SK-MEL-5 (cell line): Measurements from ENCODE around the gene C9orf85. TPM values are rescaled to one million over a fixed set of nuclear protein-coding genes. Genes with fewer than 3 reads are reported as not detected.
"Not testable (repeated sequence)": the region's sequence is repeated elsewhere in the genome, so short reads cannot be mapped to it uniquely, and the experiment has no call there.

Source experiments
- DNase-seq: peaks from one replicate; pipeline ENCODE4 v3.0.0-alpha.2; 2016; ENCODE audit warnings: low read depth, low spot score
- in situ Hi-C: cut with HindIII; loops from 2 replicates; pipeline ENCODE4 v1.10.0; 2016; ENCODE audit warnings: low sequenced_read_pairs, high pct_unique_total_duplicates, low pct_unique_long_range_greater_than_20kb
- total RNA-seq: library from RNA; depleted of rRNA; stranded (reverse); fragments of >200 nt; shearing (Covaris generic); gene quantifications from 2 replicates; pipeline ENCODE4 v1.2.3, GENCODE V29; 2014

The C9orf85 gene
- total RNA-seq, 1 experiment from 2014 or later = 49.1 TPM

DNA sequence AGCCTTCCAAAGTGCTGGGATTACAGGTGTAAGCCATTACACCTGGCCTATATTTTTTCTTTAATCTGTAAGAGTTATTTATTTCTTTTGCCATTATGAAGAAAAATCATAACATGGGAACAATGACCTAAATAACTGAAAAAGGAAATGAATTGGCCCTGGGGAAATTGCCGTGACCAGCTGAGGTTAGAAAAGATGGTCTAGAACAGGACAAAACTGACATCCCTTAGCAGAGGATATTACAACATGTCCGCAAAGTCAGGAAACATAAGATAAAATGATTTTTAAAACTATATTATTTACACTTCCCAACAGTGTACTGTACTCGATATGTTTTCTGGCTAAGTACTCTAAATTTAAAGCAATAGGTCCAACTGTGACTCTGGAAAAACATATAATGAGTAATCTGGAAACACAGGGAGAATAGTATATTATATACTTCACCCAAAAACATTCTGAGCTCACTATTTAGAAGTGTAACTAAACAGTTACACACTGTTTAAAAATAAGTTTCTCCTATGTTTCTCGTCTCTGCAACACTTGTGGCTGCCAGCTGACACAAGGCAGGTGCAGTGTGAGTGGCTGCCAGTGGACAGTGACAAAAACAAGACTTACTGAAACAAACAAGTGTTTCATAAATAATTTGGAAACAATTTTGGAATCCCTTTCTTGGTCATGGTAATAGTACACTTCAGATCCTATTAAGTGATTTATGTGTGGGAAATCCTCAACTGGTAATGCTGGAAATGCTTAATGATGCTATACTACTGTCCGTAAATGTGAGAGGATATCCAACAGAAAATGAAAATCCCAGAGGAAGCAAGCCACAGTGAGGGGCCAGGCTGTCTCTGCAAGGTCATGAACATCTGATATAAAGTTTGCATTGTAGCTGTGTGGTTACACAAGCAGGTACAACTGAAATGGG lies 69.1 kb downstream of the C9orf85 start:
- in situ Hi-C loops = no loop called here
- DNase-seq = no peak

DNA sequence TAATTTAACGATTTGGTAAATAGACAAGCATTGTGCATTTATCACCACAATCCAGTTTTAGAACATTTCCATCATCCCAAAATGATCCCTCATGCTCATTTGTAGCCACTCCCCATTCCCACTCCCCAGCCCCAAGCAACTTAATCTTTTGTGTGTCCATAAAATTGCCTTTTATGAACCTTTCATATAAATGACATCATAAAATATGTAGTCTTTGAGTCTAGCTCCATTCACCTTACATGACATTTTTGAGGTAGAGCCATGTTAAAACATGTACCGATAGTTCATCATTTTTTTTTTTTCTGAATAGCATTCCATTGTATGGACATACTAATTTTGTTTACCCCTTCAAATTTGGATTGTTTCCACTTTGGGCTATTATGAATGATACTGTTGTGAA lies 70.5 kb downstream of the C9orf85 start:
- in situ Hi-C loops = no loop called here
- DNase-seq = no peak

DNA sequence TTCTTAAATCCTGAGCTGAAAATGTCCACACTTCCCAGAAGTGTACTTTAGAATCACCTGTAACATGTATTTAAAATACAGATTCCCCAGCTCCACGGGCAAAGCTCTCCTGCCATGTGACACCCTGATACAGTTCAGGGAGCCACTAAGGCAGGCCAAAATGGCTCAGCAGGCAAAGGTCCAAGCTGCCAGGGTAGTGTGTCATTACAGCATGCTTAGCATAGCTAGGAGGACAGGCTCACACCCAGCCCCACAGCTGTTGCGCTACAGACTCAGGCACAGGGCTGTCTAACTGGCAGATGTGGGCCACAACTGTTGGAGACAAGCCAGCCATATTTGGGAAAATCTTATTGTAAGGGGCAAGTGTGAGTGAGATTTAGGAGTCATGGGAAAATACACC lies 73.0 kb downstream of the C9orf85 start:
- DNase-seq = no peak
- in situ Hi-C loops = no loop called here

DNA sequence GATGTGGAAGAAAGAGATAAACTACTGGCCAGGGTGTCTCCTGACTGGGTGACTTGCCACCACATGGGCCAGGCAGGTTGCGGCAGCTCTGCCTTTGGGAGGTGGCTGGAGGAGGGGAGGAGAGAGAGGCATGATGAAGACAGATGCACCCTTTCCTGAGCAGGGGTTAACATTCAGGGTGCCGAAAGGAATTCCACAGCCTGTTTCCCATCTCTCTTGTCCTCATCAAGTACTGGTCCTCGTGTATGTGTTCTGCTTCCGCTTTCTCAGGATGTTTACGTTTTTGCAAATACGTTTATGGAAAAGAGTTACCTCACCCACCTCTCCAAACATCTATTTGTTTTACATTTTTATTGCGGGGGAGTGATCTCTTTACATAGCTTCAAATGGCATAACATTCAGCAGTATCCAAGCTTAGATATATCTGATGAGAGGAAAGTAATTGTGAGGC lies 73.4 kb downstream of the C9orf85 start:
- in situ Hi-C loops = no loop called here
- DNase-seq = no peak

DNA sequence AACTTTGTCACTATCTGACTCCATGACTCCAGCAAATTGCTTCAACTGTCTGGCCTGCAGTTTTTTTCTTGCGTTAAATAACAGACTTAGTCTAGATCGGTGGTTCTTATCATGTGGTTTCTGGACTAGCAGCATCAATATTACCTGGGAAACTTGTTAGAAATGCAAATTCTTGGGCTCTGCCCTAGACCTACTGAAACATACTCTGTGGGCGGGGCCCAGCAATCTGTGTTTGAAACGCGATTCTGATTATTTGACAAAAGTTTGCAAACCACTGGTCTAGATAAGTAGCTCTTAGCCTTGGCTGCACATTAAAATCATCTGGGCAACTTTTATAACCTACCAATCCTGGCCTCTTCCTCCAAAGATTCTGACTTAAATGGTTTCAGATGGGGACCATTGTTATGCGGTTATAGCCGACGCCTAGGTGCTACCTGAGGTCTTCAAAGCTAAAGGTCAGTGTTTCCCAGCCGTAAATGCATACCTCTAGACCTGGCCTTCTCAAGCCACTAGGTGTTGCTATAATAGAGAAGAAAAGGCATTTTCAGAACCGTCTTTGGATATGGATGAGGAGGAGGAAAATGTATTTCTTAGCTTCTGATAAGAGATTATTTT lies 74.0 kb downstream of the C9orf85 start:
- no peak for DNase-seq
- in situ Hi-C loops = no loop called here

DNA sequence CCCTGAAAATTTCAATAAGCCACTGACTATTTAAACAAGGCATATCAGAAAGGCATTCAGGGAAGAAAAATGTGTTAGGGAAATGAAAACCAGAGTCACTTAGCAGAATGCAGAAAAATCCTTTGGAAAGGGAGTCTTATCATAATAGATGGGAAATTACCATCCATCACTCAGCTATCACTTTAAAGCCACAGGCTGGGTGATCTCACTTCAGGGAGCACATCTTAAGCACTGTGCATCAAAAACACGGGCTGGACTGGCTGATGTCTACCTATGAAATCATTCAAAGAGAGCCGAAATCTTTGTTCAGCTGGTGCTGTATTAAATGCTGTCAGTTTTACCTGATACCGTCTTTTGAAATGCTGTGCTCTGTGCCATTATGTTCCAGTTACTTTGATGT lies 75.5 kb downstream of the C9orf85 start:
- DNase-seq = no peak
- in situ Hi-C loops = no loop called here

DNA sequence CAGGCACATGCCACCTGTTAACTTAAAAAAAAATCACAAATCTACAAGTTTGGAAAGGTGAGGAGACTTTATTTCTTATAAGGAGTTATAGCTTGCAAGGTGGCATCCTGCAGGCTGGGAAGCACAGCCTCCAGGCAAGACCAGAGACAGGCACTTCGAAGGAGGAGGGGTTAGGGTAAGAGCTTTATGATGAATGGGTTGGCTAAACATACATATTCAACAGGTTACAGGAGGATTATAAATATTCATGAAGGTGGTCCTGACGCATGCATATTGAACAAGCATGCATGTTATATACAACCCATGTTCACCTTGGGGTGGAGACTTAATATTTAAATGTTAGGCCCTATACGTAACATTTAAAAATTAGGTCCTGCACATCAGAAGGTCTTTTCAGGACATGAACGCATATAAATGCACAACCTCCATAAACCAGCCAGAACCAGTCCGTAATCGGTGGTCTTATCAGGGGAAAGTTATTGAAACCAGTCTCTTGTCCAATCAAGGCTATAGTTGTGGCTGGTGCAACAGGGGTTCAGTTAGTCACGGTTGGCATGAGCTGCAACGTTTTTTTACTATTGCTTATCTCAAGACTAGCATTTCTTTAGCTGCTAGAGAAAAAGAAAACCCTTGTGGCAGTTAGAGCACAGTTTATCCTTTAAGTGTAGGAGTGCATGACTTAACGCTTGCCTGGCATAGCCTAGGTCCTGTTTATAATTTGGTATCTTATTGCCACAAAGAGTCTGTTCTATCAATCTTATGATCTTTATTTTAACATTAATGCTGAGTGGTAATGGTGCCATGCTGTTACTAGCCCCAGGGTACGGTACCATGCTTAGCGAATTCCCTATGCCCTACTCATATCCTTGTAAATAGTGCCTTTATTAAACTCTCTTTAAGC lies 76.3 kb downstream of the C9orf85 start:
- DNase-seq = peak; percentile 88
- in situ Hi-C loops = no loop called here

DNA sequence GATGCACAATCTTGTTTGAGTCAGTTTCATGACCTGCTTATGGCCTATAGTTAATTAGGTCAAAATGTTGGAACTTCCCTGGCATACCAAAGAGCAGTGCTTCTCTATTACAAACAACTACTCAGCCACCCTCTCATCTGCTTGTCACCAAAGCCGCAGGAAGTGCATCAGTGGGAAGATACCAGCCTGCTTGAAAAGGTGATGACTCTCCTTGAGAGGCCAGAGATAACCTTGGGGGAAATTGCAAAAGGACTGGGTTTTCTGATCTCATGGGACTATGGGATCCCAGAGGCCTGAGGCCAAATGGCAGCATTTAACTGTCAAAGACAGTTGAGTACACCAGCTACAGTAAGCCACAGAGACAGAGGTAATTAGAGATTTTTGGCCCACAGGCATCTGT lies 79.0 kb downstream of the C9orf85 start:
- in situ Hi-C loops = no loop called here
- DNase-seq = no peak

DNA sequence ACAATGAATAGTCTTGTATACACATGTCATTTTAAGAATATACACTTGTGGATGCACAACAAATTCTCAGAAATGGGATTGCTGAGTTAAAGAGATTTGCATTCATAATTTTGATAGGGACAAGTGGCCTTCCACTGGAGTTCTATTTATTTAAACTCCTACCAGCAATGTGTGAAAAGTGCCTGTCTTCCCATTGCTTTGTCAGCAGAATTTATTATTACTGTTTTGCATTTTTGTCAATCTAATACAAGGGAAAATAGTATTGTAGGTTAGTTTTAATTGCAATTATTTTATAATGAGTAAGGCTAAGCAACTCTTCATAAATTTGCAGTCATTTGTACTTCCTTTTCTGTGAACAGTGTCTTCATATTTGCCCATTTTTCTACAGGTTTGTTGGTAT lies 94.0 kb downstream of the C9orf85 start:
- DNase-seq = no peak
- in situ Hi-C loops = no loop called here

DNA sequence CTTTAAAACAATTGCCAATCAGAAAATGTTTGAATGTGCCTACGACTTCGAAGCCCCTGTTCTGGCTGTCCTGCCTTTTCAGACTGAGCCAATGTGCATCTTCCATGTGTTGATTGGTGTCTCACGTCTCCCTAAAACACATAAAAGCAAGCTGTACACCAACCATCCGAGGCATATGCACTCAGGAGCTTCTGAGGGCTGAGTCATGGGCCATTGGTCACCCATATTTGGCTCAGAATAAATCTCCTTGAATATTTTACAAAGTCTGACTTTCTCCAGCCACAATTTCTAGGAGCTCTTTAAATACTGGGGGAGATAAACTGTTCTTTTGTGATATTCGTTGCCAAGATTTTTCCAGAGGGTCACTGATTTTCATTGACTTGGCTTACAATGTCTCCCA lies 95.1 kb downstream of the C9orf85 start:
- DNase-seq = no peak
- in situ Hi-C loops = no loop called here

DNA sequence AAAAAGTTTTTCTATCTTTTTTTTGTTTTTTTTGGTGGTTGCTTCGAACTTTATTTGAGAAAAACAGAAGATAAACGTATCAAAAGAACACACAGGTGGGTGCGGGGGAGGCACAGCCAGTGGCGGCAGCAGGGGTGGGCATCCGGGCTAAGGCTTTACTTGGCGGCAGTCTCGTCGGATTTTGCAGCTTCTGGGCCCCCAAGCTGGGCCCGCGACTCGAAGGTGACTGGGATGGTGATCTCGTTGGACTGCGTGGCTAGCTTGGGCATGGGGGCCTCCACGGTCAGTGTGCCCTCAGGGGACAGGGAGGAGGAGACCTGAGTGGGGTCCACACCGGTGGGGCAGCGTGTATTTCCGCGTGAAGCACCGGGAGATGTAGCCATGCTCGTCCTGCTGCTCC lies 96.3 kb downstream of the C9orf85 start:
- in situ Hi-C loops, DNase-seq: not testable (repeated sequence)

DNA sequence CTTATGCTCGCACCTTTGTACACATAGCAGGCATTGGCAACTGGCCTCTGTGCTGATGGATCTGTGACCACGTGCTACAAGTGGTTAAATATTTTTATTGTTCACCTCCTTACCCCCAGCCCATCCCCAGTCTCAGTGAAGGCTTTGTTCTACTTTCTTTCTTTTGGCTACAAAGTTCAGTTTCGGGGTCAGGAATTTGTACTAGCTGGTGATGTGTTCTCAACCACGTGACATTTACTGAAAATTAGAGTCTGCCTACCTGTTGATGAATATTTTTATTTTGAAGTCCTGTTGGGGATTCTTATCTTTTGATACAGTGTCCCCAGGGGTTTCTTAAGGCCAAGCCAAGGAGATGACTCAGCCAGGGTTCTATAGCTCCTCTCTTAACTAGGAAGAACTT lies 101.2 kb downstream of the C9orf85 start:
- in situ Hi-C loops = no loop called here
- no peak for DNase-seq

DNA sequence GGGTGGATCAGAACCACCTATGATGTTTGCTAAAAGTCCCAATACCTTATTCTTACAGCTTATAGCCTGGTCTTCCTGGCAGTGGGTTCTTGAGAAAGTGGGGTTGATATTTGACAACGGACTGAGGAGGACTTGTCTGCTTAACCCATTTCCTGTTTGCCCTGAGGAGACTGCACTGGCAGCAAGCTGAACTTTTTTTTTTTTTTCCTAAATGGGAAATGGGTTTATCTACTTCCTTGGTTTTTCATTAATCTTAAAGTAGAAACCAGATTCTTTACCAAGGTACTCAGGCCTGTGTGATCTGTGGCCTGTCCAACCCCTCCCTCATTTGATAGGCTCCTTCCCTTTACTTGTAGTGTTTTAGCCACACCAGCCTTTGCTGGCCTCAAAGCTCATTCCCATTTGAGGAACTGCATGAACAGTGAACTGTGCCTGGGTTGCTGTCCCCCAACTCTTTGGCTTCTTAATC lies 101.9 kb downstream of the C9orf85 start:
- in situ Hi-C loops = no loop called here

DNA sequence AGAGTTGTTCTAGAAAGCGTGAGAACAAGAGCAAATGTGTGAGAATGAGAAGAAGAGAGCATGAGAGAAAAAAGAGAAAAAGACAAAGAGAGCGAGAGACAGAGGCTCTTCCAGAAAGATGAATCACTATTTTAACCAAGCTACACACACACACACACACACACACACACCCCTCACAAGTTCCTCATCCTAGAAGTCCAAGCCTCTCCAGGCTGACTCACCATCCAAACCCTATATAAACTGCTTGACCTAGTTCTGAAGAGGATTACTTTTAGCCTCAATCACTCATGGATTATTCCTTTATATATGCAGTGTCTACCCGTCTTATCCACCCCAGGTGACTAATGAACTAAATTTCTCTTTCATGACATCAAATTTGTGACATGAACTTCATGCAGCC lies 111.4 kb downstream of the C9orf85 start:
- DNase-seq = no peak

More for the DNA sequence above, 101.9 kb downstream of the C9orf85 start:
- DNase-seq = peak; percentile 31

More for the DNA sequence above, 111.4 kb downstream of the C9orf85 start:
- in situ Hi-C loops = no loop called here
